K562 (cell line): ENCODE results near the gene NBDY. TPM values are rescaled to one million over a fixed set of nuclear protein-coding genes. Genes with fewer than 3 reads are reported as not detected.

Experiments used
- ATAC-seq: fragments of 200-7000 bp; cut with Tn5 transposase; 3 replicates; pipeline ENCODE4 v1.9.1; 2020; ENCODE audit warnings: moderate library complexity
- BruUV-seq: library from RNA; stranded (reverse); fragments of 400-500 nt; replicated peaks from 2 replicates; lab custom pipeline; 2021; lab: Mats Ljungman, UMichigan
- CTCF ChIA-PET: fragments of 300-600 bp; formaldehyde crosslinking; extraction: SDS; loops from one replicate; lab custom pipeline; 2021; ENCODE audit warnings: low intra/inter-chr PET ratio; lab: Yijun Ruan, JAX
- POLR2A ChIA-PET: fragments of 300-600, 350-650 bp; sonication (Branson Sonifier 250); formaldehyde crosslinking; extraction: SDS; loops from one replicate; lab custom pipeline; 2021; ENCODE audit warnings: antibody characterized with exemption, inconsistent platforms; lab: Yijun Ruan, JAX
- DNase-seq, 4 experiments: peaks; one replicate each; pipeline versions ENCODE4 v3.0.0 to v3.0.0-alpha.2; 2011 to 2018; ENCODE audit warnings: low spot score in 3 of 4, mixed read lengths in 3 of 4; ENCODE audit errors: extremely low read depth in 1 of 4
- FAIRE-seq: peaks from 2 replicates; lab custom pipeline; 2011; peaks lifted over from hg19 to GRCh38; lab: Jason Lieb, UNC
- H2AFZ ChIP-seq: 2 replicates; pipeline ENCODE4 v1.6.0; 2011; ENCODE audit warnings: low read depth, low read length, control low read depth, inconsistent platforms
- H3K27ac ChIP-seq: fragments of 200-600 bp; 3 replicates; pipeline ENCODE4 v1.8.0; 2011; ENCODE audit warnings: low read depth, mild to moderate bottlenecking, control low read depth, inconsistent platforms, low read length, moderate library complexity, mixed read lengths; ENCODE audit errors: extremely low read depth
- H3K27me3 ChIP-seq, 2 experiments: fragments of 300-600 bp in 1 of 2; 2 replicates in 1 of 2; 3 replicates in 1 of 2; pipeline versions ENCODE4 v1.6.0 to v1.8.0; 2011; ENCODE audit warnings: inconsistent platforms in 2 of 2, low read length in 2 of 2, mild to moderate bottlenecking in 1 of 2, mixed read lengths in 1 of 2, moderate library complexity in 1 of 2; ENCODE audit not compliant: control insufficient read depth in 2 of 2, insufficient read depth in 2 of 2
- H3K36me3 ChIP-seq: fragments of 300-600 bp; 3 replicates; pipeline ENCODE4 v1.8.0; 2011; ENCODE audit warnings: mild to moderate bottlenecking, low read length, inconsistent platforms; ENCODE audit not compliant: control insufficient read depth, insufficient read depth
- H3K4me1 ChIP-seq, 2 experiments: fragments of 200-600 bp in 1 of 2; replicated peaks in 1 of 2; 2 replicates in 1 of 2; 3 replicates in 1 of 2; pipeline versions ENCODE4 v1.5.1 to v1.8.0; 2011; ENCODE audit warnings: inconsistent platforms in 2 of 2, low read length in 2 of 2, mild to moderate bottlenecking in 1 of 2, mixed read lengths in 1 of 2, moderate library complexity in 1 of 2; ENCODE audit not compliant: control insufficient read depth in 2 of 2, insufficient read depth in 2 of 2
- H3K4me2 ChIP-seq: 2 replicates; pipeline ENCODE4 v1.6.1; 2011; ENCODE audit warnings: low read length, control low read depth, inconsistent platforms, mixed read lengths; ENCODE audit not compliant: insufficient read depth
- H3K4me3 ChIP-seq: fragments of 200-600 bp; sonication (generic), shearing (Covaris generic); 2 replicates; pipeline ENCODE4 v1.5.1; 2016; ENCODE audit warnings: control low read depth, inconsistent platforms
- H3K79me2 ChIP-seq: fragments of 200-600 bp; 3 replicates; pipeline ENCODE4 v1.8.0; 2011; ENCODE audit warnings: low read length, inconsistent platforms; ENCODE audit not compliant: control insufficient read depth, insufficient read depth
- H3K9ac ChIP-seq, 2 experiments: 2 replicates each; pipeline versions ENCODE4 v1.6.0 to v1.6.1; 2011; ENCODE audit warnings: low read depth in 2 of 2, low read length in 2 of 2, control low read depth in 1 of 2, inconsistent platforms in 1 of 2, mild to moderate bottlenecking in 1 of 2, mixed read lengths in 1 of 2; ENCODE audit not compliant: insufficient read depth in 1 of 2
- H3K9me1 ChIP-seq: one replicate; pipeline ENCODE4 v1.6.0; 2011; ENCODE audit warnings: inconsistent platforms, mild to moderate bottlenecking, low read length, moderate library complexity; ENCODE audit not compliant: control insufficient read depth, insufficient read depth
- H3K9me3 ChIP-seq: replicated peaks from 2 replicates; pipeline ENCODE4 v1.5.1; 2011; ENCODE audit warnings: low read depth, low read length, inconsistent platforms; ENCODE audit not compliant: control insufficient read depth, insufficient read depth
- H4K20me1 ChIP-seq: replicated peaks from 2 replicates; pipeline ENCODE4 v1.6.1; 2011; ENCODE audit warnings: low read length, inconsistent platforms, mixed read lengths; ENCODE audit not compliant: control insufficient read depth, insufficient read depth
- DDX20 ChIP-seq: fragments of 450-650 bp; IDR thresholded peaks from 2 replicates; pipeline ENCODE4 v1.6.1; 2016; ENCODE audit warnings: missing genetic modification characterization, low read depth, mild to moderate bottlenecking, missing compliant biosample characterization, moderate library complexity
- E4F1 ChIP-seq: fragments of 250-450 bp; sonication (Bioruptor Pico); IDR thresholded peaks from 2 replicates; pipeline ENCODE4 v1.5.0; 2021; ENCODE audit warnings: mild to moderate bottlenecking, borderline replicate concordance
- SIX5 ChIP-seq, 2 experiments: IDR thresholded peaks; 2 replicates each; pipeline ENCODE4 v1.6.1; 2011; ENCODE audit warnings: low read length in 2 of 2, borderline replicate concordance in 1 of 2, low read depth in 1 of 2, mild to moderate bottlenecking in 1 of 2, moderate library complexity in 1 of 2; ENCODE audit not compliant: insufficient read depth in 1 of 2
- YBX1 ChIP-seq: fragments of 450-650 bp; IDR thresholded peaks from 2 replicates; pipeline ENCODE4 v1.7.1; 2016; ENCODE audit warnings: mild to moderate bottlenecking
- ZNF551 ChIP-seq: fragments of 250-450 bp; sonication (Bioruptor Pico); IDR thresholded peaks from 2 replicates; pipeline ENCODE4 v1.5.0; 2021; ENCODE audit warnings: mild to moderate bottlenecking, moderate library complexity
- ZNF609 ChIP-seq: sonication (generic); formaldehyde crosslinking; IDR thresholded peaks from 2 replicates; pipeline ENCODE4 v1.8.1; 2023; ENCODE audit warnings: missing genetic modification reagents, mild to moderate bottlenecking, borderline replicate concordance
- WGBS: fragments of 100-300 bp; shearing (Covaris generic); methylation state at CpG from one replicate; pipeline ENCODE4 v1.1.6; 2016; ENCODE audit warnings: low coverage, mixed read lengths; ENCODE audit not compliant: insufficient coverage; ENCODE audit errors: missing lambda C conversion rate; 5-methylcytosine and 5-hydroxymethylcytosine counted together
- in situ Hi-C: fragments of 300-500 bp; cut with MboI; formaldehyde crosslinking; loops from 4 replicates; pipeline ENCODE4 v1.15.0; 2018; ENCODE audit warnings: inconsistent platforms, mixed read lengths
- intact Hi-C: fragments of 100-400 bp; cut with micrococcal nuclease; formaldehyde crosslinking; loops from 2 replicates; pipeline ENCODE4 v1.14.2; 2022
- polyA plus RNA-seq, 8 experiments: library from polyadenylated mRNA; depleted of rRNA in 4 of 8; stranded (reverse) in 5 of 8; unstranded in 3 of 8; fragments of >200 nt; fragmentation: Nextera tagmentation in 2 of 8; fragmentation: Illumina TruSeq in 1 of 8; extraction: Ambion mirVana in 2 of 8; extraction: Trizol in 1 of 8; gene quantifications; 2 replicates each; pipeline versions ENCODE4 v1.2.1 to v1.2.3, GENCODE V29; 2011 to 2014; ENCODE audit warnings: inconsistent platforms in 1 of 8, missing spikeins in 1 of 8
- total RNA-seq, 7 experiments: library from RNA; depleted of rRNA in 6 of 7; stranded (reverse); fragments of >200 nt in 6 of 7; fragmentation: Illumina TruSeq in 2 of 7; extraction: Trizol in 2 of 7; gene quantifications; 2 replicates each; pipeline versions ENCODE4 v1.2.1 to v1.2.3, GENCODE V29; 2011 to 2021; ENCODE audit warnings: low replicate concordance in 1 of 7
- TF ChIP-seq, protein P1 (sequence below): sonication (generic); formaldehyde crosslinking; IDR thresholded peaks from 2 replicates; pipeline ENCODE4 v1.8.0; 2022; ENCODE audit warnings: missing genetic modification reagents, mild to moderate bottlenecking, borderline replicate concordance
- TF ChIP-seq, protein P2 (sequence below), 3 experiments: IDR thresholded peaks in 2 of 3; conservative IDR thresholded peaks in 1 of 3; 2 replicates each; pipeline ENCODE4 v1.5.1; 2011 to 2012; ENCODE audit warnings: low read length in 3 of 3, mild to moderate bottlenecking in 3 of 3, control low read depth in 2 of 3, improper control_type of control experiment in 1 of 3, inconsistent platforms in 1 of 3, low read depth in 1 of 3, mixed read lengths in 1 of 3, moderate library complexity in 1 of 3; ENCODE audit not compliant: insufficient read depth in 2 of 3

Gene NBDY
- total and polyA plus RNA-seq, 9 of the 15 experiments (the other 6 are each of a cell fraction or from before 2014, with no cell fraction given) = 1.00 to 24.7 (median 7.0) TPM

DNA sequence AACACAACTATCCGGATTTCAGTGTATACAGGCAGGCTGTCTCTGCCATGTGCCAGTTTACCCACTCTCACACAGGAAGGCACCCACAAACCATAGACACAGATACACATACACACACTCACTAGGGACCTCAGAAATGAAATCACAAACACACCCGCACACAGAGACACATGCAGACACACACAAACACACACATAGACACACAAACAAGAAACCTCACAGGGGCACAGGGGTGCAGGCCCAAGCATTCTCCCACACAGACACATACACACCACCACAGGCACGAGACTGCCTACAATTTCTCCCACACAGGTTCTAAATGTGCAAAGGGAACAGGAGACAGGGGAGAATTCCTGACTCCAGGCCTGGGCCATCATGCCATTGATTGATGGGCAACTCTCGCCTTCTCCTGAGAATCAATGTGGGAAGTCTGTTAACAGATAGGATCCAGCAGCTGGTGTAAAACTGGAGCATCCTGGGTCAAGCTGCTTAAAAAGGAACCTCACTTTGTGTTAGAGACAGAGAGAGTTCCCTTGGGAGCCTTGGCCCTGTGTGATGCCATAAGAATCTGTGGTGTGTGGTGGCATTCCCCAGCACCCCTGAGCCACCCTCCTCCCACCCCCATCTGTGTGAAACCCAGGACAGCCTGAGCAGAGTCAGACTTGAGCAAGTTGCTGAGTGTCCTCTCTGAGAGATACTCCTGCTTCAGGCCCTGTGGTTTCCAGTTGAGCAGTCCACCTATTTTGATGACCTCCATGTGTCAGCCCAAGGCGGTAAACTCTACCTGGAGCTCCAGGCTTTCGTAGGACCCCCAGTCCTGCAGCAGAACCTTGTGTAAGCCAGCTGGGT is 33.9 kb downstream of the NBDY start:
- no peaks in the 10 kb centered on the region for H3K36me3 ChIP-seq
- peaks cover 0 to 3% of the 10 kb centered on the region in 2 experiments; a peak in 2 of 5 replicates for H3K4me1 ChIP-seq
- no peak overlapping the region for H3K9ac ChIP-seq
- H2AFZ ChIP-seq = no peak overlapping the region
- H4K20me1 ChIP-seq = no peaks in the 10 kb centered on the region
- DNase-seq (no peak), ATAC-seq (no peak), FAIRE-seq (no peak)
- WGBS = 24% methylated on average over 6 of the region's 6 CpGs
- no peaks in the 10 kb centered on the region; a peak in 1 of 5 replicates for H3K27me3 ChIP-seq
- in situ Hi-C loops (no loop called here), intact Hi-C loops (no loop called here)
- no peaks in the 10 kb centered on the region for H3K9me3 ChIP-seq
- no peak overlapping the region for H3K4me2 ChIP-seq
- H3K4me3 ChIP-seq = no peak overlapping the region
- H3K9me1 ChIP-seq = no peaks in the 10 kb centered on the region
- POLR2A ChIA-PET = interaction anchor here (0.9 kb wide), 1 partner anchor 212 kb away, joined by 5 read pairs; no protein-coding TSS in a partner anchor
- CTCF ChIA-PET = no interaction called here
- no peaks in the 10 kb centered on the region for H3K79me2 ChIP-seq
- BruUV-seq = no TSS peak
- H3K27ac ChIP-seq = no peak overlapping the region
- TF ChIP-seq ZNF609 (CRISPR knock-in tag) = no peak
- no peak for TF ChIP-seq YBX1
- no peak for TF ChIP-seq ZNF551
- no peak for TF ChIP-seq DDX20 (tag)
- no peak for TF ChIP-seq SIX5 (IDR thresholded peaks at IDR 0.05; ENCODE audit: borderline replicate concordance in 1 of 2, insufficient read depth in 1 of 2, low read depth in 1 of 2, low read length in 2 of 2)
- no peak for TF ChIP-seq E4F1 (CRISPR knock-in tag)
- TF ChIP-seq, protein P1, sequence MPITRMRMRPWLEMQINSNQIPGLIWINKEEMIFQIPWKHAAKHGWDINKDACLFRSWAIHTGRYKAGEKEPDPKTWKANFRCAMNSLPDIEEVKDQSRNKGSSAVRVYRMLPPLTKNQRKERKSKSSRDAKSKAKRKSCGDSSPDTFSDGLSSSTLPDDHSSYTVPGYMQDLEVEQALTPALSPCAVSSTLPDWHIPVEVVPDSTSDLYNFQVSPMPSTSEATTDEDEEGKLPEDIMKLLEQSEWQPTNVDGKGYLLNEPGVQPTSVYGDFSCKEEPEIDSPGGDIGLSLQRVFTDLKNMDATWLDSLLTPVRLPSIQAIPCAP (CRISPR knock-in tag) = no peak
- TF ChIP-seq, protein P2, sequence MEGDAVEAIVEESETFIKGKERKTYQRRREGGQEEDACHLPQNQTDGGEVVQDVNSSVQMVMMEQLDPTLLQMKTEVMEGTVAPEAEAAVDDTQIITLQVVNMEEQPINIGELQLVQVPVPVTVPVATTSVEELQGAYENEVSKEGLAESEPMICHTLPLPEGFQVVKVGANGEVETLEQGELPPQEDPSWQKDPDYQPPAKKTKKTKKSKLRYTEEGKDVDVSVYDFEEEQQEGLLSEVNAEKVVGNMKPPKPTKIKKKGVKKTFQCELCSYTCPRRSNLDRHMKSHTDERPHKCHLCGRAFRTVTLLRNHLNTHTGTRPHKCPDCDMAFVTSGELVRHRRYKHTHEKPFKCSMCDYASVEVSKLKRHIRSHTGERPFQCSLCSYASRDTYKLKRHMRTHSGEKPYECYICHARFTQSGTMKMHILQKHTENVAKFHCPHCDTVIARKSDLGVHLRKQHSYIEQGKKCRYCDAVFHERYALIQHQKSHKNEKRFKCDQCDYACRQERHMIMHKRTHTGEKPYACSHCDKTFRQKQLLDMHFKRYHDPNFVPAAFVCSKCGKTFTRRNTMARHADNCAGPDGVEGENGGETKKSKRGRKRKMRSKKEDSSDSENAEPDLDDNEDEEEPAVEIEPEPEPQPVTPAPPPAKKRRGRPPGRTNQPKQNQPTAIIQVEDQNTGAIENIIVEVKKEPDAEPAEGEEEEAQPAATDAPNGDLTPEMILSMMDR (IDR thresholded peaks at IDR 0.05 in 2 of 3, conservative IDR thresholded peaks at IDR 0.05 in 1 of 3; ENCODE audit: insufficient read depth in 2 of 3, low read depth in 1 of 3, low read length in 3 of 3) = no peak
